WTC11 (cell line): ENCODE results near the gene TBX10. TPM values are rescaled to one million over a fixed set of nuclear protein-coding genes. Genes with fewer than 3 reads are reported as not detected.
"Not testable (repeated sequence)": the region's sequence is repeated elsewhere in the genome, so short reads cannot be mapped to it uniquely, and the experiment has no call there.

Experiments
- ATAC-seq: fragments of 200-7000 bp; cut with Tn5 transposase; 2 replicates; pipeline ENCODE4 v1.10.0; 2021; ENCODE audit warnings: mild to moderate bottlenecking, moderate library complexity
- CTCF ChIA-PET: fragments of 300-600 bp; sonication (Branson Sonifier 250); formaldehyde crosslinking; loops from one replicate; lab custom pipeline; 2021; ENCODE audit warnings: antibody characterized with exemption; lab: Charles Lee
- POLR2A ChIA-PET: fragments of 350-600 bp; sonication (Branson Sonifier 250); formaldehyde crosslinking; loops from one replicate; lab custom pipeline; 2021; ENCODE audit warnings: antibody characterized with exemption; lab: Charles Lee
- DNase-seq: peaks from one replicate; pipeline ENCODE4 v3.0.0; 2021; ENCODE audit warnings: low spot score
- H3K27ac Mint-ChIP-seq: 2 replicates; pipeline ENCODE4 v1.8.0; 2021; ENCODE audit warnings: mixed read lengths
- H3K27me3 Mint-ChIP-seq: 2 replicates; pipeline ENCODE4 v1.8.0; 2021; ENCODE audit warnings: low read depth, mild to moderate bottlenecking, moderate library complexity, mixed read lengths
- H3K36me3 Mint-ChIP-seq: 2 replicates; pipeline ENCODE4 v1.8.0; 2021; ENCODE audit warnings: mixed read lengths
- H3K4me1 Mint-ChIP-seq: 2 replicates; pipeline ENCODE4 v1.8.0; 2022; ENCODE audit warnings: mixed read lengths
- H3K4me3 Mint-ChIP-seq: 2 replicates; pipeline ENCODE4 v1.8.0; 2021; ENCODE audit warnings: mild to moderate bottlenecking, moderate library complexity, mixed read lengths
- H3K9me3 Mint-ChIP-seq: 2 replicates; pipeline ENCODE4 v1.8.0; 2021; ENCODE audit warnings: mixed read lengths
- CREB1 ChIP-seq: sonication (generic); formaldehyde crosslinking; IDR thresholded peaks from 2 replicates; pipeline ENCODE4 v1.8.0; 2023; ENCODE audit warnings: mild to moderate bottlenecking, missing genetic modification reagents
- CTCF ChIP-seq: fragments of 200-600 bp; IDR thresholded peaks from 2 replicates; pipeline ENCODE4 v1.8.0; 2022; ENCODE audit warnings: antibody characterized with exemption
- JUN ChIP-seq: sonication (generic); formaldehyde crosslinking; IDR thresholded peaks from 2 replicates; pipeline ENCODE4 v1.8.0; 2023; ENCODE audit warnings: mild to moderate bottlenecking, missing genetic modification reagents
- PRRX2 ChIP-seq: fragments of 250-450 bp; sonication (Bioruptor Pico); IDR thresholded peaks from 2 replicates; pipeline ENCODE4 v1.8.0; 2021; ENCODE audit warnings: mild to moderate bottlenecking
- RORB ChIP-seq: fragments of 250-450 bp; sonication (Bioruptor Pico); IDR thresholded peaks from 2 replicates; pipeline ENCODE4 v1.9.0; 2021; ENCODE audit warnings: mild to moderate bottlenecking
- SMAD4 ChIP-seq: sonication (generic); formaldehyde crosslinking; IDR thresholded peaks from 2 replicates; pipeline ENCODE4 v1.8.0; 2022; ENCODE audit warnings: mild to moderate bottlenecking, missing genetic modification reagents
- TEAD4 ChIP-seq: sonication (generic); formaldehyde crosslinking; IDR thresholded peaks from 2 replicates; pipeline ENCODE4 v1.8.0; 2022; ENCODE audit warnings: mild to moderate bottlenecking, missing genetic modification reagents
- ZNF219 ChIP-seq: sonication (generic); formaldehyde crosslinking; IDR thresholded peaks from 2 replicates; pipeline ENCODE4 v1.8.0; 2023; ENCODE audit warnings: missing genetic modification reagents, mild to moderate bottlenecking, borderline replicate concordance
- ZNF317 ChIP-seq: sonication (generic); formaldehyde crosslinking; IDR thresholded peaks from 2 replicates; pipeline ENCODE4 v1.8.1; 2023; ENCODE audit warnings: low read depth, mild to moderate bottlenecking, moderate library complexity, missing genetic modification reagents, borderline replicate concordance
- ZNF396 ChIP-seq: fragments of 250-450 bp; sonication (Bioruptor Pico); IDR thresholded peaks from 2 replicates; pipeline ENCODE4 v1.8.0; 2021; ENCODE audit warnings: mild to moderate bottlenecking, moderate library complexity, borderline replicate concordance
- ZNF671 ChIP-seq: fragments of 250-450 bp; sonication (Bioruptor Pico); IDR thresholded peaks from 2 replicates; pipeline ENCODE4 v1.8.0; 2021; ENCODE audit warnings: mild to moderate bottlenecking
- total RNA-seq: library from RNA; stranded (reverse); gene quantifications from 3 replicates; pipeline ENCODE4 v1.2.3, GENCODE V29; 2021
- TF ChIP-seq, protein P1 (sequence below): sonication (generic); formaldehyde crosslinking; IDR thresholded peaks from 2 replicates; pipeline ENCODE4 v1.8.1; 2022; ENCODE audit warnings: low read depth, missing genetic modification reagents, borderline replicate concordance
- TF ChIP-seq, protein P2 (sequence below): fragments of 250-450 bp; sonication (Bioruptor Pico); IDR thresholded peaks from 2 replicates; pipeline ENCODE4 v1.8.0; 2021; ENCODE audit warnings: mild to moderate bottlenecking
- TF ChIP-seq, protein P3 (sequence below): sonication (generic); formaldehyde crosslinking; IDR thresholded peaks from 2 replicates; pipeline ENCODE4 v1.8.1; 2023; ENCODE audit warnings: mild to moderate bottlenecking, missing genetic modification reagents, borderline replicate concordance
- TF ChIP-seq, protein P4 (sequence below): sonication (generic); formaldehyde crosslinking; IDR thresholded peaks from 2 replicates; pipeline ENCODE4 v1.8.1; 2023; ENCODE audit warnings: mild to moderate bottlenecking, missing genetic modification reagents, moderate library complexity

TBX10 gene
- total RNA-seq, 1 experiment from 2014 or later = not detected

DNA sequence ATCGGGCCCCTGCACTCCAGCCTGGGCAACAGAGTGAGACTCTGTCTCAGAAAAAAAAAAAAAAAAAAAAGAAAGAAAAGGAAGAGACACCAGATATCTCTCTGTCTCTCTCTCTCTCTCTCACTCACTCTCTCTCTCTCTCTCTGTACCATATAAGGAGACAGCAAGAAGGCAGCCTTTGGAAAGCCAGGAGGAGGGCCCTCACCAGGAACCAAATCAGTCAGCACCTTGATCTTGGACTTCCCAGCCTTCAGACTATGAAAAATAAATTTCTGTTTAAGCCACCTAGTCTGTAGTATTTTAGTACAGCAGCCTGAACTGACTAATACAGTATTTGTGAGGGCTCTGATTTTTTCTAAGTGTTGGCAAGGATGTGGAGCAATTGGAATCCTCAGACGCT, 48.4 kb upstream of the TBX10 start:
- Mint-ChIP-seq H3K36me3 (no peaks in the 10 kb centered on the region), H3K4me1 (peaks cover 12% of the 10 kb centered on the region), H3K4me3 (no peak overlapping the region), H3K27ac (no peak overlapping the region), H3K27me3 (no peaks in the 10 kb centered on the region; the same call in 1 of the 2 replicates), H3K9me3 (no peaks in the 10 kb centered on the region)
- DNase-seq = no peak
- no peak for ATAC-seq
- TF ChIP-seq ZNF317 (CRISPR knock-in tag) (no peak), TEAD4 (CRISPR knock-in tag) (no peak), ZNF671 (CRISPR knock-in tag) (no peak), JUN (CRISPR knock-in tag) (no peak), ZNF396 (CRISPR knock-in tag) (no peak), SMAD4 (no peak), PRRX2 (CRISPR knock-in tag) (no peak), ZNF219 (no peak), RORB (no peak)
- TF ChIP-seq, protein P1, sequence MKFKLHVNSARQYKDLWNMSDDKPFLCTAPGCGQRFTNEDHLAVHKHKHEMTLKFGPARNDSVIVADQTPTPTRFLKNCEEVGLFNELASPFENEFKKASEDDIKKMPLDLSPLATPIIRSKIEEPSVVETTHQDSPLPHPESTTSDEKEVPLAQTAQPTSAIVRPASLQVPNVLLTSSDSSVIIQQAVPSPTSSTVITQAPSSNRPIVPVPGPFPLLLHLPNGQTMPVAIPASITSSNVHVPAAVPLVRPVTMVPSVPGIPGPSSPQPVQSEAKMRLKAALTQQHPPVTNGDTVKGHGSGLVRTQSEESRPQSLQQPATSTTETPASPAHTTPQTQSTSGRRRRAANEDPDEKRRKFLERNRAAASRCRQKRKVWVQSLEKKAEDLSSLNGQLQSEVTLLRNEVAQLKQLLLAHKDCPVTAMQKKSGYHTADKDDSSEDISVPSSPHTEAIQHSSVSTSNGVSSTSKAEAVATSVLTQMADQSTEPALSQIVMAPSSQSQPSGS (CRISPR knock-in tag) = no peak
- TF ChIP-seq, protein P2, sequence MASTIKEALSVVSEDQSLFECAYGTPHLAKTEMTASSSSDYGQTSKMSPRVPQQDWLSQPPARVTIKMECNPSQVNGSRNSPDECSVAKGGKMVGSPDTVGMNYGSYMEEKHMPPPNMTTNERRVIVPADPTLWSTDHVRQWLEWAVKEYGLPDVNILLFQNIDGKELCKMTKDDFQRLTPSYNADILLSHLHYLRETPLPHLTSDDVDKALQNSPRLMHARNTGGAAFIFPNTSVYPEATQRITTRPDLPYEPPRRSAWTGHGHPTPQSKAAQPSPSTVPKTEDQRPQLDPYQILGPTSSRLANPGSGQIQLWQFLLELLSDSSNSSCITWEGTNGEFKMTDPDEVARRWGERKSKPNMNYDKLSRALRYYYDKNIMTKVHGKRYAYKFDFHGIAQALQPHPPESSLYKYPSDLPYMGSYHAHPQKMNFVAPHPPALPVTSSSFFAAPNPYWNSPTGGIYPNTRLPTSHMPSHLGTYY (CRISPR knock-in tag) = no peak
- POLR2A ChIA-PET = no interaction called here
- CTCF ChIA-PET = no interaction called here

- H3K36me3 Mint-ChIP-seq, POLR2A ChIA-PET, H3K27me3 Mint-ChIP-seq, ATAC-seq, H3K4me3 Mint-ChIP-seq, DNase-seq, H3K9me3 Mint-ChIP-seq: not testable (repeated sequence)
- Mint-ChIP-seq H3K27ac (0 out of 2 replicates have a peak overlapping the region, but pooled peaks have one; percentile 81), H3K4me1 (peaks cover 27% of the 10 kb centered on the region)
- CTCF ChIA-PET = interaction anchor here (2.3 kb wide), 1 partner anchor 56 kb away, joined by 16 read pairs; the partner anchor contains the start of gene NUDT8
Observed at GRCh38 chr11:67685641-67686332, 46.2 kb upstream of the TBX10 start.

GRCh38 chr11:67682126-67683034, 42.8 kb upstream of the TBX10 start:
- CTCF ChIA-PET = interaction anchor here (0.7 to 1.4 kb wide), 2 partner anchors 15 to 36 kb away, joined by 3 read pairs; no protein-coding TSS in a partner anchor
- H3K27ac Mint-ChIP-seq, H3K36me3 Mint-ChIP-seq, H3K27me3 Mint-ChIP-seq, H3K4me3 Mint-ChIP-seq, H3K9me3 Mint-ChIP-seq, POLR2A ChIA-PET, ATAC-seq, DNase-seq: not testable (repeated sequence)
- H3K4me1 Mint-ChIP-seq = peaks cover 29% of the 10 kb centered on the region

DNA sequence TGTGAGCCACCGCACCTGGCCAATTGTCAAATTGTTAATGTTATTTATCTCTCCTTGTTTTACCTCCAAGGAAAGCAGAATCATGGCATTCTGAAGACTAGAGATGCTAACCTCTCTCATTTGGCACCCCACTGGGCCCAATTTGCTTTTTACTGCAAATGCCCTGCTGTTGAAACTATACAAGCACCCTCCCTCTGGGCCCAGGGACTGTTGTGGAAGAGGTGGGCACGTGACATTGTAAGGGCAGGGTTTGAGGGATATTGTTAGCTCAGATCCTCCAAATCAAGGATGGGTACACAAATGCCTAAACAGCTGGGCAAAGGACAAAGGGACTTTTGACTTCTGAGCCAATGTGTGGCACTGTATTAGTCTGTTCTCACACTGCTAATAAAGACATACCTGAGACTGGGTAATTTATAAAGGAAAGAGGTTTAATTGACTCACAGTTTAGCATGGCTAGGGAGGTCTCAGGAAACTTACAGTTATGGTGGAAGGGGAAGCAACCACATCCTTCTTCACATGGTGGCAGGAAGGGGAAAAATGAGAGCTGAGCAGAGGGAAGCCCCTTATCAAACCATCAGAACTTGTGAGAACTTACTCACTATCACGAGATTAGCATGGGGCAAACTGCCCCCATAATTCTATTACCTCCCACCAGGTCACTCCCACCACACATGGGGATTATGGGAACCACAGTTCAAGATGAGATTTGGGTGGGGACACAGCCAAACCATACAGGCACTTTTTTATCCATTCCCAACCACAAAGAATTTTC, 41.3 kb upstream of the TBX10 start:
- ChIA-PET POLR2A (no interaction called here), CTCF (interaction anchor here (1.4 to 1.6 kb wide), 2 partner anchors 13 to 51 kb away, joined by 3 to 4 read pairs; partner anchors contain the start of gene NUDT8)
- Mint-ChIP-seq H3K4me3 (no peak overlapping the region), H3K4me1 (peaks cover 29% of the 10 kb centered on the region), H3K27ac (no peak overlapping the region), H3K9me3 (peaks cover 7% of the 10 kb centered on the region), H3K36me3 (no peaks in the 10 kb centered on the region), H3K27me3 (no peaks in the 10 kb centered on the region; the same call in 1 of the 2 replicates)
- DNase-seq (no peak), ATAC-seq (no peak)
- TF ChIP-seq CREB1 (CRISPR knock-in tag) (no peak), CTCF (no peak)
- TF ChIP-seq, protein P3, sequence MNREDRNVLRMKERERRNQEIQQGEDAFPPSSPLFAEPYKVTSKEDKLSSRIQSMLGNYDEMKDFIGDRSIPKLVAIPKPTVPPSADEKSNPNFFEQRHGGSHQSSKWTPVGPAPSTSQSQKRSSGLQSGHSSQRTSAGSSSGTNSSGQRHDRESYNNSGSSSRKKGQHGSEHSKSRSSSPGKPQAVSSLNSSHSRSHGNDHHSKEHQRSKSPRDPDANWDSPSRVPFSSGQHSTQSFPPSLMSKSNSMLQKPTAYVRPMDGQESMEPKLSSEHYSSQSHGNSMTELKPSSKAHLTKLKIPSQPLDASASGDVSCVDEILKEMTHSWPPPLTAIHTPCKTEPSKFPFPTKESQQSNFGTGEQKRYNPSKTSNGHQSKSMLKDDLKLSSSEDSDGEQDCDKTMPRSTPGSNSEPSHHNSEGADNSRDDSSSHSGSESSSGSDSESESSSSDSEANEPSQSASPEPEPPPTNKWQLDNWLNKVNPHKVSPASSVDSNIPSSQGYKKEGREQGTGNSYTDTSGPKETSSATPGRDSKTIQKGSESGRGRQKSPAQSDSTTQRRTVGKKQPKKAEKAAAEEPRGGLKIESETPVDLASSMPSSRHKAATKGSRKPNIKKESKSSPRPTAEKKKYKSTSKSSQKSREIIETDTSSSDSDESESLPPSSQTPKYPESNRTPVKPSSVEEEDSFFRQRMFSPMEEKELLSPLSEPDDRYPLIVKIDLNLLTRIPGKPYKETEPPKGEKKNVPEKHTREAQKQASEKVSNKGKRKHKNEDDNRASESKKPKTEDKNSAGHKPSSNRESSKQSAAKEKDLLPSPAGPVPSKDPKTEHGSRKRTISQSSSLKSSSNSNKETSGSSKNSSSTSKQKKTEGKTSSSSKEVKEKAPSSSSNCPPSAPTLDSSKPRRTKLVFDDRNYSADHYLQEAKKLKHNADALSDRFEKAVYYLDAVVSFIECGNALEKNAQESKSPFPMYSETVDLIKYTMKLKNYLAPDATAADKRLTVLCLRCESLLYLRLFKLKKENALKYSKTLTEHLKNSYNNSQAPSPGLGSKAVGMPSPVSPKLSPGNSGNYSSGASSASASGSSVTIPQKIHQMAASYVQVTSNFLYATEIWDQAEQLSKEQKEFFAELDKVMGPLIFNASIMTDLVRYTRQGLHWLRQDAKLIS = no peak
- TF ChIP-seq, protein P4, sequence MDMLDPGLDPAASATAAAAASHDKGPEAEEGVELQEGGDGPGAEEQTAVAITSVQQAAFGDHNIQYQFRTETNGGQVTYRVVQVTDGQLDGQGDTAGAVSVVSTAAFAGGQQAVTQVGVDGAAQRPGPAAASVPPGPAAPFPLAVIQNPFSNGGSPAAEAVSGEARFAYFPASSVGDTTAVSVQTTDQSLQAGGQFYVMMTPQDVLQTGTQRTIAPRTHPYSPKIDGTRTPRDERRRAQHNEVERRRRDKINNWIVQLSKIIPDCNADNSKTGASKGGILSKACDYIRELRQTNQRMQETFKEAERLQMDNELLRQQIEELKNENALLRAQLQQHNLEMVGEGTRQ (CRISPR knock-in tag) = peak; percentile 79
